Liver (tissue), 9 donors: Measurements from ENCODE around the gene EVPL. TPM values are rescaled to one million over a fixed set of nuclear protein-coding genes. Genes with fewer than 3 reads are reported as not detected.

Experiments used
- DNase-seq: peaks from one replicate; pipeline ENCODE4 v3.0.0-alpha.2; 2017; ENCODE audit warnings: low spot score
- H3K27ac ChIP-seq, 2 donors: one replicate each; pipeline ENCODE4 v1.7.0; 2013; ENCODE audit warnings: inconsistent platforms in 2 of 2, low read length in 2 of 2, control low read depth in 1 of 2, low read depth in 1 of 2, mild to moderate bottlenecking in 1 of 2
- H3K27me3 ChIP-seq, 4 donors: one replicate each; pipeline versions ENCODE4 v1.6.1 to v1.7.0; 2013; ENCODE audit warnings: low read length in 3 of 4, inconsistent platforms in 1 of 4, mild to moderate bottlenecking in 1 of 4, moderate library complexity in 1 of 4; ENCODE audit not compliant: control insufficient read depth in 4 of 4, insufficient read depth in 4 of 4
- H3K36me3 ChIP-seq, 4 donors: one replicate each; pipeline versions ENCODE4 v1.6.1 to v1.7.0; 2013; ENCODE audit warnings: low read length in 3 of 4, mild to moderate bottlenecking in 3 of 4, low read depth in 1 of 4, moderate library complexity in 1 of 4; ENCODE audit not compliant: control insufficient read depth in 4 of 4, insufficient read depth in 3 of 4
- H3K4me1 ChIP-seq, 4 donors: one replicate each; pipeline versions ENCODE4 v1.6.1 to v1.7.0; 2013; ENCODE audit warnings: low read length in 3 of 4, mild to moderate bottlenecking in 3 of 4, moderate library complexity in 1 of 4; ENCODE audit not compliant: control insufficient read depth in 4 of 4, insufficient read depth in 4 of 4
- H3K4me3 ChIP-seq, 3 donors: one replicate each; pipeline versions ENCODE4 v1.6.1 to v1.7.0; 2013; ENCODE audit warnings: low read length in 3 of 3, control low read depth in 1 of 3, low read depth in 1 of 3, mild to moderate bottlenecking in 1 of 3
- H3K9ac ChIP-seq, 2 donors: one replicate each; pipeline ENCODE4 v1.7.0; 2013; ENCODE audit warnings: low read length in 2 of 2, mild to moderate bottlenecking in 2 of 2, moderate library complexity in 2 of 2, control low read depth in 1 of 2, low read depth in 1 of 2
- H3K9me3 ChIP-seq, 4 donors: one replicate each; pipeline versions ENCODE4 v1.6.1 to v1.7.0; 2013; ENCODE audit warnings: low read length in 3 of 4; ENCODE audit not compliant: control insufficient read depth in 4 of 4
- CTCF ChIP-seq: fragments of 150-350 bp; IDR thresholded peaks from 2 replicates; pipeline ENCODE4 v1.5.1; 2017; ENCODE audit warnings: improper control_type of control experiment, low read depth, low read length; ENCODE audit not compliant: missing input control
- FOXA2 ChIP-seq: IDR thresholded peaks from 2 replicates; pipeline ENCODE4 v1.6.1; 2016; ENCODE audit warnings: antibody characterized with exemption
- HNF4A ChIP-seq, 2 donors: conservative IDR thresholded peaks; 2 replicates each; pipeline ENCODE4 v1.6.1; 2016; ENCODE audit warnings: antibody characterized with exemption in 2 of 2, mild to moderate bottlenecking in 2 of 2
- HNF4G ChIP-seq: IDR thresholded peaks from 2 replicates; pipeline ENCODE4 v1.6.1; 2016; ENCODE audit warnings: antibody characterized with exemption
- JUND ChIP-seq, 2 donors: IDR thresholded peaks; 2 replicates each; pipeline ENCODE4 v1.6.1; 2016; ENCODE audit warnings: antibody characterized with exemption in 2 of 2
- MAX ChIP-seq: IDR thresholded peaks from 2 replicates; pipeline ENCODE4 v1.6.1; 2016; ENCODE audit warnings: antibody characterized with exemption
- RAD21 ChIP-seq, 2 donors: IDR thresholded peaks; 2 replicates each; pipeline ENCODE4 v1.6.1; 2016; ENCODE audit warnings: antibody characterized with exemption in 2 of 2, mild to moderate bottlenecking in 2 of 2
- REST ChIP-seq: IDR thresholded peaks from 2 replicates; pipeline ENCODE4 v1.6.1; 2016; ENCODE audit warnings: antibody characterized with exemption, mild to moderate bottlenecking
- RXRA ChIP-seq, 2 donors: IDR thresholded peaks; 2 replicates each; pipeline ENCODE4 v1.6.1; 2017 to 2018; ENCODE audit warnings: antibody characterized with exemption in 2 of 2, mild to moderate bottlenecking in 1 of 2
- YY1 ChIP-seq: IDR thresholded peaks from 2 replicates; pipeline ENCODE4 v1.6.1; 2016; ENCODE audit warnings: antibody characterized with exemption, mild to moderate bottlenecking
- ZBTB33 ChIP-seq: IDR thresholded peaks from 2 replicates; pipeline ENCODE4 v1.6.1; 2016; ENCODE audit warnings: antibody characterized with exemption
- WGBS: extraction: QIAGEN DNeasy Blood & Tissue Kit; methylation state at CpG from one replicate; pipeline ENCODE4 v1.1.7; 2013; 5-methylcytosine and 5-hydroxymethylcytosine counted together
- polyA plus RNA-seq, 2 donors: library from polyadenylated mRNA; stranded (reverse) in 1 of 2; unstranded in 1 of 2; fragments of 200-250 nt in 1 of 2; fragments of >200 nt in 1 of 2; fragmentation: Nextera tagmentation in 1 of 2; extraction: Ambion mirVana in 1 of 2; gene quantifications; one replicate each; pipeline versions ENCODE4 v1.2.1 to v1.2.3, GENCODE V29; 2013 to 2015
- total RNA-seq, 2 donors: library from RNA; depleted of rRNA; stranded (reverse); fragments of >200 nt; gene quantifications; one replicate each; pipeline ENCODE4 v1.2.3, GENCODE V29; 2014
- donor health status: healthy.
- donor health status: healthy.
- donor health status: healthy.
- donor health status: healthy.
- donor health status: healthy.

Gene EVPL
- total and polyA plus RNA-seq, 4 donors: 0.03 to 0.33 (median 0.21) TPM; not detected in 1

- no peaks in the 10 kb centered on the region for H3K27me3 ChIP-seq
- TF ChIP-seq RAD21 (IDR thresholded peaks at IDR 0.05): no peak
- DNase-seq: no peak
- no peaks in the 10 kb centered on the region for H3K9me3 ChIP-seq
- no peak overlapping the region for H3K9ac ChIP-seq
- H3K27ac ChIP-seq: no peak overlapping the region
- no peak overlapping the region for H3K4me3 ChIP-seq
- H3K36me3 ChIP-seq: peaks cover 26 to 82% (median 65%) of the 10 kb centered on the region in 4 donors
- H3K4me1 ChIP-seq: no peaks in the 10 kb centered on the region
- 89% methylated on average over 9 of the region's 9 CpGs for WGBS
Observed at GRCh38 chr17:76048711-76049110, 21.6 kb upstream of the EVPL start.

- 89% methylated on average over 9 of the region's 9 CpGs for WGBS
- peaks cover 26 to 83% (median 66%) of the 10 kb centered on the region in 4 donors for H3K36me3 ChIP-seq
- H3K4me1 ChIP-seq: no peaks in the 10 kb centered on the region
Observed at GRCh38 chr17:76048025-76048605, 21.0 kb upstream of the EVPL start.

GRCh38 chr17:76046064-76046463 is 19.0 kb upstream of the EVPL start:
- Histone ChIP-seq H3K9me3 (no peaks in the 10 kb centered on the region), H3K27me3 (no peaks in the 10 kb centered on the region), H3K9ac (no peak overlapping the region), H3K4me3 (no peak overlapping the region), H3K4me1 (no peaks in the 10 kb centered on the region), H3K36me3 (peaks cover 24 to 88% (median 76%) of the 10 kb centered on the region in 4 donors), H3K27ac (no peak overlapping the region)
- WGBS: 95% methylated on average over 8 of the region's 8 CpGs
- DNase-seq: no peak
- no peak for TF ChIP-seq RXRA (IDR thresholded peaks at IDR 0.05)
- TF ChIP-seq RAD21 (IDR thresholded peaks at IDR 0.05): no peak
- no peak for TF ChIP-seq MAX
- no peak for TF ChIP-seq HNF4A (conservative IDR thresholded peaks at IDR 0.05)
- TF ChIP-seq CTCF: no peak
- no peak for TF ChIP-seq REST

More at GRCh38 chr17:76048025-76048605, 21.0 kb upstream of the EVPL start:
- Histone ChIP-seq H3K27me3 (no peaks in the 10 kb centered on the region), H3K9ac (no peak overlapping the region), H3K27ac (no peak overlapping the region), H3K4me3 (no peak overlapping the region), H3K9me3 (no peaks in the 10 kb centered on the region)
- DNase-seq: no peak
- no peak for TF ChIP-seq CTCF
- no peak for TF ChIP-seq FOXA2
- TF ChIP-seq RXRA (IDR thresholded peaks at IDR 0.05): no peak
- no peak for TF ChIP-seq MAX
- TF ChIP-seq RAD21 (IDR thresholded peaks at IDR 0.05): no peak
- no peak for TF ChIP-seq ZBTB33
- no peak for TF ChIP-seq YY1
- TF ChIP-seq HNF4G: no peak
- TF ChIP-seq HNF4A (conservative IDR thresholded peaks at IDR 0.05): no peak
- TF ChIP-seq JUND (IDR thresholded peaks at IDR 0.05): no peak
